ENCODE measurements around the gene TMEM187. TPM values are rescaled to one million over a fixed set of nuclear protein-coding genes. Genes with fewer than 3 reads are reported as not detected.
A peak's percentile ranks its signal among the peaks of the same experiment; 100 is the strongest.

TMEM187 gene
- total and polyA plus RNA-seq, 10 of the 15 experiments (the other 5 are each of a cell fraction or from before 2014, with no cell fraction given), result 0.45 to 8.5 (median 4.1) TPM

DNA sequence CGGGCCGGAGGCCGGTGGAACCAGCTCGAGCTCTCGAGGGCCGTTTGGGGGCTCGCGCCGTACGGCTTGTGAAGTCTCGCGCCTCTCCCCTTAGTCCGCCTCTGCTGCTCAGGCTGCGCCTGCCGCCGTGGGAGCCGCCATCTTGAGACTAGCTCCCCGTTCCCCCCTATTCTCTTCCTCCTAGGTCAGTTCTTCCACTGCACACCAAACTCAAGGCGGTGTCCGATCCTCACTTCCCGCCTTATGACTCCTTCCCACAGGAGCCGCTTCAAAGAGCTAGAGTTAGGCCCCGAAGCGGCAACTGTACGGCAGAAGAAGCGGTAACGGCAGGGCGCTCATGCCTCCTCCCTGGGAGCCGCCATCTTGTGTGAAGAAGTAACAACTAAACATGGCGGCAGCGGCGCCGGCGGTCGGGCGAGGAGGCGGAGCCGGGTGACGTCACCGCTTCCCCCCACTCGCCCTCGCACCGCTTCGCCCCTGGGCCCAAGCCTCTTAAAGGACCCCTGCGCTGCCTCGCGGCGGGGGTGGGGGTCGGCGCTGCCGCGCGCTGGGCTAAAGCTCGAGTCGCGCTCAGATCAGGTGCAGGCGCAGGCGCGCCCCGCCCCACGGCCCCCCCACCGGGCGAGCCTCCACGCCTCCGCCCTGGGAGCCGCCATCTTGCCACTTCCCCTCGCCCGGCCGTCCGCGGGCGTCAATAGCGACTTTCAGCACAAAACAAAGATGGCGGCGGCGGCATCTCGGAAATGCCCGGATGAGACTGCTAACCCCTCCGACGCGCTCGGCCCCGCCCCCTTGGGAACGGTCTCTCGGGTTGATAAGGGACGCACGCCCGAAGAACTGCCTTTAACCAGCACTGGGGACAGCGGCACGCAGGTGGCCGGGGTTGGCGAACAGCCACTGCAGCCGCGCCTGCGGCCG, 845 bp upstream of the TMEM187 start, which contains the start of gene HCFC1 (continued):
- TF ChIP-seq ZNF274 (IDR thresholded peaks at IDR 0.05; ENCODE audit: insufficient read depth, insufficient read length) (no peak), HDGF (IDR thresholded peaks at IDR 0.05) (peak; percentile 56; the same call in 1 of the 2 replicates), BHLHE40 (IDR thresholded peaks at IDR 0.05; ENCODE audit: borderline replicate concordance in 1 of 2, low read depth in 2 of 2, low read length in 1 of 2) (peak in 1 of 2 experiments; percentile 77; a peak in 2 of 4 replicates), YBX1 (IDR thresholded peaks at IDR 0.05) (no peak), SUPT20H (IDR thresholded peaks at IDR 0.05; ENCODE audit: borderline replicate concordance, control insufficient read depth, low read depth, low read length) (no peak), NR2C1 (IDR thresholded peaks at IDR 0.05) (peak; percentile 85), MYB (IDR thresholded peaks at IDR 0.05; ENCODE audit: borderline replicate concordance, low read depth, low read length) (no peak), JUND (IDR thresholded peaks at IDR 0.05; ENCODE audit: low read depth, low read length) (peak; percentile 83; the same call in 1 of the 2 replicates), ZBTB4 (CRISPR knock-in tag; IDR thresholded peaks at IDR 0.05) (no peak), ZNF24 (IDR thresholded peaks at IDR 0.05) (no peak; the same call in 1 of the 2 replicates), NFXL1 (IDR thresholded peaks at IDR 0.05; ENCODE audit: borderline replicate concordance) (no peak), BMI1 (IDR thresholded peaks at IDR 0.05; ENCODE audit: borderline replicate concordance) (no peak), POLR2AphosphoS5 (IDR thresholded peaks at IDR 0.05; ENCODE audit: low read length) (peak; percentile 59)
- TF ChIP-seq, protein P1, sequence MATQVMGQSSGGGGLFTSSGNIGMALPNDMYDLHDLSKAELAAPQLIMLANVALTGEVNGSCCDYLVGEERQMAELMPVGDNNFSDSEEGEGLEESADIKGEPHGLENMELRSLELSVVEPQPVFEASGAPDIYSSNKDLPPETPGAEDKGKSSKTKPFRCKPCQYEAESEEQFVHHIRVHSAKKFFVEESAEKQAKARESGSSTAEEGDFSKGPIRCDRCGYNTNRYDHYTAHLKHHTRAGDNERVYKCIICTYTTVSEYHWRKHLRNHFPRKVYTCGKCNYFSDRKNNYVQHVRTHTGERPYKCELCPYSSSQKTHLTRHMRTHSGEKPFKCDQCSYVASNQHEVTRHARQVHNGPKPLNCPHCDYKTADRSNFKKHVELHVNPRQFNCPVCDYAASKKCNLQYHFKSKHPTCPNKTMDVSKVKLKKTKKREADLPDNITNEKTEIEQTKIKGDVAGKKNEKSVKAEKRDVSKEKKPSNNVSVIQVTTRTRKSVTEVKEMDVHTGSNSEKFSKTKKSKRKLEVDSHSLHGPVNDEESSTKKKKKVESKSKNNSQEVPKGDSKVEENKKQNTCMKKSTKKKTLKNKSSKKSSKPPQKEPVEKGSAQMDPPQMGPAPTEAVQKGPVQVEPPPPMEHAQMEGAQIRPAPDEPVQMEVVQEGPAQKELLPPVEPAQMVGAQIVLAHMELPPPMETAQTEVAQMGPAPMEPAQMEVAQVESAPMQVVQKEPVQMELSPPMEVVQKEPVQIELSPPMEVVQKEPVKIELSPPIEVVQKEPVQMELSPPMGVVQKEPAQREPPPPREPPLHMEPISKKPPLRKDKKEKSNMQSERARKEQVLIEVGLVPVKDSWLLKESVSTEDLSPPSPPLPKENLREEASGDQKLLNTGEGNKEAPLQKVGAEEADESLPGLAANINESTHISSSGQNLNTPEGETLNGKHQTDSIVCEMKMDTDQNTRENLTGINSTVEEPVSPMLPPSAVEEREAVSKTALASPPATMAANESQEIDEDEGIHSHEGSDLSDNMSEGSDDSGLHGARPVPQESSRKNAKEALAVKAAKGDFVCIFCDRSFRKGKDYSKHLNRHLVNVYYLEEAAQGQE (IDR thresholded peaks at IDR 0.05; ENCODE audit: low read depth, low read length), result peak; percentile 60; the same call in 1 of the 2 replicates
- TF ChIP-seq, protein P2, sequence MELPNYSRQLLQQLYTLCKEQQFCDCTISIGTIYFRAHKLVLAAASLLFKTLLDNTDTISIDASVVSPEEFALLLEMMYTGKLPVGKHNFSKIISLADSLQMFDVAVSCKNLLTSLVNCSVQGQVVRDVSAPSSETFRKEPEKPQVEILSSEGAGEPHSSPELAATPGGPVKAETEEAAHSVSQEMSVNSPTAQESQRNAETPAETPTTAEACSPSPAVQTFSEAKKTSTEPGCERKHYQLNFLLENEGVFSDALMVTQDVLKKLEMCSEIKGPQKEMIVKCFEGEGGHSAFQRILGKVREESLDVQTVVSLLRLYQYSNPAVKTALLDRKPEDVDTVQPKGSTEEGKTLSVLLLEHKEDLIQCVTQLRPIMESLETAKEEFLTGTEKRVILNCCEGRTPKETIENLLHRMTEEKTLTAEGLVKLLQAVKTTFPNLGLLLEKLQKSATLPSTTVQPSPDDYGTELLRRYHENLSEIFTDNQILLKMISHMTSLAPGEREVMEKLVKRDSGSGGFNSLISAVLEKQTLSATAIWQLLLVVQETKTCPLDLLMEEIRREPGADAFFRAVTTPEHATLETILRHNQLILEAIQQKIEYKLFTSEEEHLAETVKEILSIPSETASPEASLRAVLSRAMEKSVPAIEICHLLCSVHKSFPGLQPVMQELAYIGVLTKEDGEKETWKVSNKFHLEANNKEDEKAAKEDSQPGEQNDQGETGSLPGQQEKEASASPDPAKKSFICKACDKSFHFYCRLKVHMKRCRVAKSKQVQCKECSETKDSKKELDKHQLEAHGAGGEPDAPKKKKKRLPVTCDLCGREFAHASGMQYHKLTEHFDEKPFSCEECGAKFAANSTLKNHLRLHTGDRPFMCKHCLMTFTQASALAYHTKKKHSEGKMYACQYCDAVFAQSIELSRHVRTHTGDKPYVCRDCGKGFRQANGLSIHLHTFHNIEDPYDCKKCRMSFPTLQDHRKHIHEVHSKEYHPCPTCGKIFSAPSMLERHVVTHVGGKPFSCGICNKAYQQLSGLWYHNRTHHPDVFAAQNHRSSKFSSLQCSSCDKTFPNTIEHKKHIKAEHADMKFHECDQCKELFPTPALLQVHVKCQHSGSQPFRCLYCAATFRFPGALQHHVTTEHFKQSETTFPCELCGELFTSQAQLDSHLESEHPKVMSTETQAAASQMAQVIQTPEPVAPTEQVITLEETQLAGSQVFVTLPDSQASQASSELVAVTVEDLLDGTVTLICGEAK (IDR thresholded peaks at IDR 0.05; ENCODE audit: borderline replicate concordance), result no peak
- TF ChIP-seq, protein P3, sequence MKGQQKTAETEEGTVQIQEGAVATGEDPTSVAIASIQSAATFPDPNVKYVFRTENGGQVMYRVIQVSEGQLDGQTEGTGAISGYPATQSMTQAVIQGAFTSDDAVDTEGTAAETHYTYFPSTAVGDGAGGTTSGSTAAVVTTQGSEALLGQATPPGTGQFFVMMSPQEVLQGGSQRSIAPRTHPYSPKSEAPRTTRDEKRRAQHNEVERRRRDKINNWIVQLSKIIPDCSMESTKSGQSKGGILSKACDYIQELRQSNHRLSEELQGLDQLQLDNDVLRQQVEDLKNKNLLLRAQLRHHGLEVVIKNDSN (IDR thresholded peaks at IDR 0.05; ENCODE audit: borderline replicate concordance, extremely low read length, insufficient read depth, low read depth, low read length), result no peak

Measured in GM12878 (cell line).